H1 (cell line): ENCODE data around the gene PCBD1. TPM values are rescaled to one million over a fixed set of nuclear protein-coding genes. Genes with fewer than 3 reads are reported as not detected.

Source experiments
- CTCF ChIA-PET: fragments of 300-600 bp; sonication (Branson Sonifier 250); formaldehyde crosslinking; loops from one replicate; lab custom pipeline; 2021; ENCODE audit not compliant: partially characterized antibody; lab: Charles Lee
- POLR2A ChIA-PET: fragments of 300-600 bp; sonication (Branson Sonifier 250); formaldehyde crosslinking; loops from one replicate; lab custom pipeline; 2021; ENCODE audit warnings: inconsistent platforms; ENCODE audit not compliant: partially characterized antibody; lab: Charles Lee
- DNase-seq, 2 experiments: peaks; one replicate each; pipeline versions ENCODE4 v3.0.0 to v3.0.0-alpha.2; 2010 to 2022; ENCODE audit warnings: low spot score in 2 of 2, low read depth in 1 of 2, mixed read lengths in 1 of 2
- FAIRE-seq: peaks from 2 replicates; lab custom pipeline; 2011; peaks lifted over from hg19 to GRCh38; lab: Jason Lieb, UNC
- H2AFZ ChIP-seq: 2 replicates; pipeline ENCODE4 v1.8.1; 2012; ENCODE audit warnings: low read length, inconsistent platforms
- H2AK5ac ChIP-seq: 2 replicates; pipeline ENCODE4 v1.6.1; 2013; ENCODE audit warnings: low read depth, low read length
- H2BK120ac ChIP-seq: replicated peaks from 2 replicates; pipeline ENCODE3; 2013; ENCODE audit warnings: low read depth, low read length, inconsistent platforms
- H2BK12ac ChIP-seq: 2 replicates; pipeline ENCODE4 v1.6.1; 2013; ENCODE audit warnings: low read depth, low read length
- H2BK15ac ChIP-seq: 2 replicates; pipeline ENCODE4 v1.6.1; 2013; ENCODE audit warnings: low read length
- H2BK20ac ChIP-seq: 2 replicates; pipeline ENCODE4 v1.6.1; 2013; ENCODE audit warnings: low read length
- H2BK5ac ChIP-seq: 2 replicates; pipeline ENCODE4 v1.6.1; 2013; ENCODE audit warnings: low read depth, low read length
- H3K14ac ChIP-seq: 2 replicates; pipeline ENCODE4 v1.6.1; 2013; ENCODE audit warnings: inconsistent platforms; ENCODE audit not compliant: insufficient read length
- H3K18ac ChIP-seq: 2 replicates; pipeline ENCODE4 v1.6.1; 2013; ENCODE audit warnings: low read length; ENCODE audit errors: extremely low read depth
- H3K23ac ChIP-seq: 2 replicates; pipeline ENCODE4 v1.6.1; 2013; ENCODE audit warnings: inconsistent platforms; ENCODE audit not compliant: insufficient read length
- H3K23me2 ChIP-seq: 2 replicates; pipeline ENCODE4 v1.6.1; 2013; ENCODE audit warnings: low read depth, low read length
- H3K27ac ChIP-seq: 2 replicates; pipeline ENCODE4 v1.6.1; 2011; ENCODE audit warnings: low read depth, low read length, inconsistent platforms
- H3K27me3 ChIP-seq, 4 experiments: replicated peaks in 1 of 4; 1 replicate in 1 of 4; 2 replicates in 3 of 4; pipeline versions ENCODE4 v1.6.1 to v1.8.1; 2011 to 2013; ENCODE audit warnings: low read length in 3 of 4, mild to moderate bottlenecking in 3 of 4, inconsistent platforms in 2 of 4, mixed read lengths in 2 of 4, moderate library complexity in 1 of 4; ENCODE audit not compliant: control insufficient read depth in 3 of 4, insufficient read depth in 3 of 4; ENCODE audit errors: extremely low read depth in 1 of 4
- H3K36me3 ChIP-seq, 4 experiments: 2 replicates each; pipeline versions ENCODE4 v1.6.1 to v1.8.1; 2011 to 2013; ENCODE audit warnings: mild to moderate bottlenecking in 4 of 4, low read length in 3 of 4, moderate library complexity in 2 of 4, control low read depth in 1 of 4, inconsistent platforms in 1 of 4; ENCODE audit not compliant: insufficient read depth in 4 of 4, control insufficient read depth in 2 of 4
- H3K4ac ChIP-seq: replicated peaks from 2 replicates; pipeline ENCODE3; 2013; ENCODE audit warnings: low read length, low read depth, mixed read lengths, inconsistent platforms; ENCODE audit not compliant: insufficient read length
- H3K4me1 ChIP-seq, 4 experiments: replicated peaks in 1 of 4; 1 replicate in 1 of 4; 2 replicates in 3 of 4; pipeline versions ENCODE4 v1.6.1 to v1.8.1; 2011 to 2013; ENCODE audit warnings: low read length in 3 of 4, inconsistent platforms in 2 of 4, mixed read lengths in 1 of 4; ENCODE audit not compliant: insufficient read depth in 4 of 4, control insufficient read depth in 3 of 4
- H3K4me2 ChIP-seq, 2 experiments: 2 replicates each; pipeline versions ENCODE4 v1.6.1 to v1.8.1; 2011 to 2013; ENCODE audit warnings: low read depth in 2 of 2, low read length in 2 of 2, control low read depth in 1 of 2, inconsistent platforms in 1 of 2, mild to moderate bottlenecking in 1 of 2; ENCODE audit not compliant: insufficient read depth in 1 of 2
- H3K4me3 ChIP-seq, 4 experiments: fragments of 200-600, 300-600 bp in 1 of 4; sonication (generic), shearing (Covaris generic), sonication (Bioruptor Twin) in 1 of 4; 2 replicates each; pipeline versions ENCODE4 v1.5.1 to v1.8.1; 2011 to 2016; ENCODE audit warnings: low read length in 4 of 4, low read depth in 3 of 4, control low read depth in 2 of 4, inconsistent platforms in 2 of 4, mild to moderate bottlenecking in 2 of 4, mixed read lengths in 1 of 4, moderate library complexity in 1 of 4; ENCODE audit not compliant: insufficient read depth in 2 of 4; ENCODE audit errors: extremely low read depth in 1 of 4
- H3K56ac ChIP-seq: replicated peaks from 2 replicates; pipeline ENCODE3; 2013; ENCODE audit warnings: low read depth, mild to moderate bottlenecking, mixed read lengths, low read length, inconsistent platforms; ENCODE audit not compliant: insufficient read length
- H3K79me1 ChIP-seq: 2 replicates; pipeline ENCODE4 v1.6.1; 2013; ENCODE audit warnings: low read depth, low read length, control low read depth
- H3K79me2 ChIP-seq, 2 experiments: 2 replicates each; pipeline versions ENCODE4 v1.6.1 to v1.8.1; 2012 to 2013; ENCODE audit warnings: low read length in 2 of 2, mild to moderate bottlenecking in 2 of 2, inconsistent platforms in 1 of 2; ENCODE audit not compliant: insufficient read depth in 2 of 2, control insufficient read depth in 1 of 2
- H3K9ac ChIP-seq, 4 experiments: replicated peaks in 1 of 4; 1 replicate in 1 of 4; 2 replicates in 3 of 4; pipeline versions ENCODE4 v1.6.1 to v1.8.1; 2011 to 2013; ENCODE audit warnings: low read depth in 3 of 4, low read length in 3 of 4, control low read depth in 2 of 4, mild to moderate bottlenecking in 2 of 4, moderate library complexity in 2 of 4, inconsistent platforms in 1 of 4; ENCODE audit errors: extremely low read depth in 1 of 4
- H3K9me3 ChIP-seq, 2 experiments: 2 replicates each; pipeline versions ENCODE4 v1.6.1 to v1.8.1; 2012 to 2013; ENCODE audit warnings: mild to moderate bottlenecking in 2 of 2, moderate library complexity in 2 of 2, control low read depth in 1 of 2, inconsistent platforms in 1 of 2, low read depth in 1 of 2, low read length in 1 of 2, mixed read lengths in 1 of 2; ENCODE audit not compliant: insufficient read depth in 2 of 2
- H4K20me1 ChIP-seq, 2 experiments: replicated peaks in 1 of 2; 2 replicates each; pipeline versions ENCODE3 to v1.8.1; 2011 to 2013; ENCODE audit warnings: inconsistent platforms in 2 of 2, low read length in 2 of 2, mild to moderate bottlenecking in 1 of 2; ENCODE audit not compliant: insufficient read depth in 2 of 2, control insufficient read depth in 1 of 2
- H4K5ac ChIP-seq: 2 replicates; pipeline ENCODE4 v1.6.1; 2013; ENCODE audit warnings: low read length, low read depth, mixed read lengths, inconsistent platforms; ENCODE audit not compliant: insufficient read length
- H4K8ac ChIP-seq: 2 replicates; pipeline ENCODE4 v1.8.0; 2013; ENCODE audit warnings: mild to moderate bottlenecking, moderate library complexity, low read length, inconsistent platforms; ENCODE audit not compliant: insufficient read depth; ENCODE audit errors: extremely low read depth
- H4K91ac ChIP-seq: replicated peaks from 2 replicates; pipeline ENCODE3; 2013; ENCODE audit warnings: low read length, mixed read lengths, inconsistent platforms; ENCODE audit not compliant: insufficient read length
- CBX5 ChIP-seq: fragments of 300-800, 300-1000 bp; sonication (generic); IDR thresholded peaks from 2 replicates; pipeline ENCODE4 v1.7.1; 2016; ENCODE audit warnings: antibody characterized with exemption, low read length, low read depth
- WGBS, 2 experiments: shearing (Covaris generic) in 1 of 2; methylation state at CpG; one replicate each; pipeline versions ENCODE4 v1.1.6 to v1.1.7; 2013 to 2015; ENCODE audit warnings: low lambda C conversion rate in 2 of 2, mixed read lengths in 2 of 2, inconsistent platforms in 1 of 2, low coverage in 1 of 2, missing lambda C conversion rate in 1 of 2; ENCODE audit not compliant: insufficient replicate concordance in 2 of 2, insufficient coverage in 1 of 2, insufficient read length in 1 of 2; ENCODE audit errors: extremely low coverage in 1 of 2, missing lambda C conversion rate in 1 of 2; 5-methylcytosine and 5-hydroxymethylcytosine counted together
- polyA plus RNA-seq, 7 experiments: library from polyadenylated mRNA; depleted of rRNA in 3 of 7; stranded (reverse) in 5 of 7; unstranded in 2 of 7; fragments of >200 nt in 5 of 7; fragments of 200-250 nt in 2 of 7; gene quantifications; 1 replicate in 5 of 7; 2 replicates in 1 of 7; 4 replicates in 1 of 7; pipeline versions ENCODE4 v1.2.1 to v1.2.3, GENCODE V29; 2011 to 2013; ENCODE audit warnings: missing spikeins in 2 of 7, mixed read lengths in 2 of 7
- total RNA-seq: library from RNA; stranded (reverse); fragmentation: NEBNext Ultra II Directional; extraction: Animal tissue kit (Norgen Biotek cat#: 25700); gene quantifications from 2 replicates; pipeline ENCODE4 v1.2.1, GENCODE V29; 2021
- TF ChIP-seq, protein P1 (sequence below), 3 experiments: IDR thresholded peaks; 1 replicate in 2 of 3; 2 replicates in 1 of 3; pipeline versions ENCODE4 v1.5.1 to v1.6.1; 2011; ENCODE audit warnings: low read length in 3 of 3, mild to moderate bottlenecking in 3 of 3, inconsistent platforms in 2 of 3, low read depth in 1 of 3, moderate library complexity in 1 of 3; ENCODE audit not compliant: insufficient read depth in 1 of 3; ENCODE audit errors: control extremely low read depth in 1 of 3

The PCBD1 gene
- total and polyA plus RNA-seq, 2 of the 8 experiments (the other 6 are each of a cell fraction or from before 2014, with no cell fraction given): 46.5 to 55.0 TPM

DNA sequence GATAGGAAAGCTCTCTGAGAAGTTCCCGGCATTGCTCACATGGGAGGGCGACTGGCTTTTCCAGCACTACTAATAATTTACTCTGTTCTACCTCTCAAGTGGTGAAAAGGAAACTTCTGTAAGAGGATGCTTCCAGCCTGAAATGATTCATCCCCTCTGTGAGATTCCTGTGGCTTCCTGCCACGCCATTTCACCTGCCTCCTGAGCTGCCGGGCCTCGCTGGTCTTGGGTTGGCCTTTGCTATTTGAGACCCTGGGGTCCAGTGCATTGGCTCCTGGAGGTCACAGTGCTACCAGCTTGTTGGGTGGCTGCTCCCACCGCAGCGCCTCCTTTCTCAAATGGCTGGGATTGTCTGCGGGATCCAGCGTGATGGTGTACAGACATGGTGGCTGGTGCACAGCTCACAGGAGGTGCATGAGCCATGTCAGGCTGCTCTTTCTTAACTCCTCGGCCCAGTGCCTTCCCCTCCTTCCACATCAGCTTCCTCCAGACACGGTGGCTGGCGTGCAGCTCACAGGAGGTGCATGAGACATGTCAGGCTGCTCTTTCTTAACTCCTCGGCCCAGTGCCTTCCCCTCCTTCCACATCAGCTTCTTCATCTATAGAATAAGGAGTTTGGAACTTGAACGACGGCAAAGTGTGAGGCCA lies 42.9 kb upstream of the PCBD1 start:
- Histone ChIP-seq H3K36me3 (no peaks in the 10 kb centered on the region), H2BK12ac (no peak overlapping the region), H4K20me1 (no peaks in the 10 kb centered on the region), H2BK15ac (no peak overlapping the region), H2BK120ac (no peak overlapping the region), H3K18ac (no peak overlapping the region), H3K9me3 (no peaks in the 10 kb centered on the region), H3K23ac (no peak overlapping the region), H3K56ac (no peak overlapping the region), H2BK5ac (no peak overlapping the region), H3K9ac (no peak overlapping the region), H3K4me2 (no peak overlapping the region), H3K27ac (no peak overlapping the region), H3K14ac (no peak overlapping the region), H4K5ac (no peak overlapping the region), H4K8ac (no peak overlapping the region), H2BK20ac (no peak overlapping the region), H3K79me1 (no peaks in the 10 kb centered on the region), H2AK5ac (no peak overlapping the region), H3K27me3 (no peaks in the 10 kb centered on the region), H3K4me3 (no peak overlapping the region), H3K4ac (no peak overlapping the region), H3K23me2 (no peaks in the 10 kb centered on the region), H3K4me1 (no peaks in the 10 kb centered on the region), H3K79me2 (no peaks in the 10 kb centered on the region), H4K91ac (no peak overlapping the region), H2AFZ (no peak overlapping the region)
- ChIA-PET POLR2A (no interaction called here), CTCF (interaction anchor here (0.7 to 2.5 kb wide), 21 partner anchors 21 to 358 kb away, joined by 3 to 8 read pairs (median 3); no protein-coding TSS in a partner anchor)
- 89% methylated on average over 15 of the region's 15 CpGs; no CpG with 5 or more reads in 1 of the 2 experiments for WGBS, 2 experiments
- TF ChIP-seq, protein P1, sequence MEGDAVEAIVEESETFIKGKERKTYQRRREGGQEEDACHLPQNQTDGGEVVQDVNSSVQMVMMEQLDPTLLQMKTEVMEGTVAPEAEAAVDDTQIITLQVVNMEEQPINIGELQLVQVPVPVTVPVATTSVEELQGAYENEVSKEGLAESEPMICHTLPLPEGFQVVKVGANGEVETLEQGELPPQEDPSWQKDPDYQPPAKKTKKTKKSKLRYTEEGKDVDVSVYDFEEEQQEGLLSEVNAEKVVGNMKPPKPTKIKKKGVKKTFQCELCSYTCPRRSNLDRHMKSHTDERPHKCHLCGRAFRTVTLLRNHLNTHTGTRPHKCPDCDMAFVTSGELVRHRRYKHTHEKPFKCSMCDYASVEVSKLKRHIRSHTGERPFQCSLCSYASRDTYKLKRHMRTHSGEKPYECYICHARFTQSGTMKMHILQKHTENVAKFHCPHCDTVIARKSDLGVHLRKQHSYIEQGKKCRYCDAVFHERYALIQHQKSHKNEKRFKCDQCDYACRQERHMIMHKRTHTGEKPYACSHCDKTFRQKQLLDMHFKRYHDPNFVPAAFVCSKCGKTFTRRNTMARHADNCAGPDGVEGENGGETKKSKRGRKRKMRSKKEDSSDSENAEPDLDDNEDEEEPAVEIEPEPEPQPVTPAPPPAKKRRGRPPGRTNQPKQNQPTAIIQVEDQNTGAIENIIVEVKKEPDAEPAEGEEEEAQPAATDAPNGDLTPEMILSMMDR (IDR thresholded peaks at IDR 0.05; ENCODE audit: control extremely low read depth in 1 of 3, insufficient read depth in 1 of 3, low read depth in 1 of 3, low read length in 3 of 3): peak in 1 of 3 experiments; percentile 34; a peak in 2 of 4 replicates
- TF ChIP-seq CBX5: no peak
- DNase-seq: no peak
- no peak for FAIRE-seq
